Psoas muscle (tissue), 8 donors: Measurements from ENCODE around the gene ZDHHC11. TPM values are rescaled to one million over a fixed set of nuclear protein-coding genes. Genes with fewer than 3 reads are reported as not detected.
"Not testable (repeated sequence)": the region's sequence is repeated elsewhere in the genome, so short reads cannot be mapped to it uniquely, and the experiment has no call there.

Source experiments
- ATAC-seq, 4 donors: fragments of 200-7000 bp; cut with Tn5 transposase; one replicate each; pipeline ENCODE4 v1.9.1; 2020; ENCODE audit warnings: moderate library complexity in 3 of 4, mild to moderate bottlenecking in 2 of 4
- DNase-seq, 2 donors: peaks; one replicate each; pipeline ENCODE4 v3.0.0-alpha.2; 2020
- H3K27ac ChIP-seq: fragments of 200-600 bp; one replicate; pipeline ENCODE4 v1.8.0; 2022
- H3K27me3 ChIP-seq, 3 donors: fragments of 200-600 bp in 1 of 3; one replicate each; pipeline versions ENCODE4 v1.6.1 to v1.8.0; 2013 to 2022; ENCODE audit warnings: low read length in 2 of 3, mild to moderate bottlenecking in 2 of 3, moderate library complexity in 1 of 3; ENCODE audit not compliant: insufficient read depth in 3 of 3
- H3K36me3 ChIP-seq, 2 donors: fragments of 200-600 bp in 1 of 2; one replicate each; pipeline versions ENCODE4 v1.6.1 to v1.8.0; 2013 to 2022; ENCODE audit warnings: low read depth in 1 of 2, mild to moderate bottlenecking in 1 of 2, moderate library complexity in 1 of 2; ENCODE audit not compliant: insufficient read depth in 1 of 2
- H3K4me1 ChIP-seq: fragments of 200-600 bp; one replicate; pipeline ENCODE4 v1.8.0; 2022
- H3K4me3 ChIP-seq: fragments of 200-600 bp; one replicate; pipeline ENCODE4 v1.8.0; 2022; ENCODE audit warnings: mild to moderate bottlenecking
- H3K9me3 ChIP-seq: fragments of 200-600 bp; one replicate; pipeline ENCODE4 v1.8.0; 2022
- WGBS, 3 donors: extraction: QIAGEN DNeasy Blood & Tissue Kit; methylation state at CpG; one replicate each; pipeline versions ENCODE4 v1.1.6 to v1.1.7; 2013; 5-methylcytosine and 5-hydroxymethylcytosine counted together
- intact Hi-C, 2 donors: fragments of 100-400 bp; cut with DNase I; formaldehyde crosslinking; loops; one replicate each; pipeline versions ENCODE4 v1.11.0 to v1.14.2; 2022
- polyA plus RNA-seq, 3 donors: library from polyadenylated mRNA; stranded (reverse); fragments of 200-250 nt; gene quantifications; one replicate each; pipeline ENCODE4 v1.2.3, GENCODE V29; 2013
- total RNA-seq, 4 donors: library from RNA; stranded (reverse); fragmentation: NEBNext Ultra II Directional in 2 of 4; extraction: Animal tissue kit (Norgen Biotek cat#: 25700) in 2 of 4; gene quantifications; one replicate each; pipeline versions ENCODE4 v1.2.1 to v1.2.4, GENCODE V29; 2021 to 2023
- TF ChIP-seq, protein P1 (sequence below): fragments of 200-600 bp; IDR thresholded peaks from one replicate; pipeline ENCODE4 v1.8.0; 2022; ENCODE audit warnings: antibody characterized with exemption
- donor health status: healthy with polysubstance abuse.
- donor health status: DM: no; HTN: no; CAD: no; lungs with moderate emphysema.
- donor health status: Bipolar disorder and iron deficiency.
- donor health status: healthy.
- donor health status: DM: yes; HTN: yes; CAD: no.
- donor health status: DM: no; HTN: no; CAD: no.
- donor health status: DM: no; HTN: no; CAD: no.
- donor health status: DM: yes; HTN: yes; CAD: no.

The ZDHHC11 gene
- total and polyA plus RNA-seq, 7 donors, result 0.44 to 9.4 (median 1.8) TPM

DNA sequence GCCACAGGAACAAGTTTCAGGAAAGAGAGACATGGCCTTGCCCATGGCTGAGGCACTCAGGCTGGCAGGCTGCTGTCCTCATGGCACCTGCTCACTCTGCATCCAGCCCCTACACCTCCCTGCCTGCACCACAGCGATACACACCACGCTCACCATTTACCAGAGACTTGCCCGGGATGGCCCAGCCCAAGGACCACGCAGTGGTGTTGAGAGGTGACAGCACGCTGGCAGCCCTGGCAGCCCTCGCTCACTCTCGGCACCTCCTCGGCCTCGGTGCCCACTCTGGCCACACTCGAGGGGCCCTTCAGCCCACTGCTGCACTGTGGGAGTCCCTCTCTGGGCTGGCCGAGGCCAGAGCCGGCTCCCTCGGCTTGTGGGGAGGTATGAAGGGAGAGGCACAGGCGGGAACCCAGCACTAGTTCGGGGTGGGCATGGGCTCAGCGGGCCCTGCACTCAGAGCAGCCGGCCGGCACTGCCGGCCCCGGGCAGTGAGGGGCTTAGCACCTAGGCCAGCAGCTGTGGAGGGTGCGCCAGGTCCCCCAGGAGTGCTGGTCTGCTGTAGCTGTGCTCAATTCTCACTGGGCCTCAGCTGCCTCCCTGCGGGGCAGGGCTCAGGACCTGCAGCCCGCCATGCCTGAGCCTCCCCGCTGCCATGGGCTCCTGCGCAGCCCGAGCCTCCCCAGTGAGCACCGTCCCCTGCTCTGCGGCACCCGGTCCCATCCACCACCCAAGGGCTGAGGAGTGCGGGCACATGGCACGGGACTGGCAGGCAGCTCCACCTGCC is 86.6 kb downstream of the ZDHHC11 start:
- 94 to 96% (median 95%) methylated on average over 29 to 31 of the region's 31 CpGs for WGBS, 3 donors

DNA sequence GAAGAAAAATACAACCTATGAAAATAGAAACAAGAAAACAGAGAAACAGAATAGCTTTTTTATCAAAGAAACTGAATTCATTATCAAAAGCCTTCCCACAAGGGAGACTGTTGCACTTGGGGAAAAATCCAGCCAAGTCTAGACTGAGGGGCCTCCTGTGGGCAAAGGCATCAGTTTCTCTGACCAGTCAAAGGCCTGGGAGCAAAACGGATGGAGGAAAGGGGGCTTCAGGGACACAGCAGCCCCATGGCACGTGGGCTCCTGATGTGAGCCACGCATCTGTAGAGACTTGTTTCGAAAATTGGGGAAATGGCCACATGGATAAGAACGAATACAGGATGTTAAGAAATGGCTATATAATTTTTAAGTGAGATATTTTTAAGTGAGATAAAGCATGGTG is 87.4 kb downstream of the ZDHHC11 start:
- no peaks in the 10 kb centered on the region for H3K9me3 ChIP-seq
- H3K36me3 ChIP-seq, result peaks cover 0 to 26% of the 10 kb centered on the region in 2 donors
- TF ChIP-seq, protein P1, sequence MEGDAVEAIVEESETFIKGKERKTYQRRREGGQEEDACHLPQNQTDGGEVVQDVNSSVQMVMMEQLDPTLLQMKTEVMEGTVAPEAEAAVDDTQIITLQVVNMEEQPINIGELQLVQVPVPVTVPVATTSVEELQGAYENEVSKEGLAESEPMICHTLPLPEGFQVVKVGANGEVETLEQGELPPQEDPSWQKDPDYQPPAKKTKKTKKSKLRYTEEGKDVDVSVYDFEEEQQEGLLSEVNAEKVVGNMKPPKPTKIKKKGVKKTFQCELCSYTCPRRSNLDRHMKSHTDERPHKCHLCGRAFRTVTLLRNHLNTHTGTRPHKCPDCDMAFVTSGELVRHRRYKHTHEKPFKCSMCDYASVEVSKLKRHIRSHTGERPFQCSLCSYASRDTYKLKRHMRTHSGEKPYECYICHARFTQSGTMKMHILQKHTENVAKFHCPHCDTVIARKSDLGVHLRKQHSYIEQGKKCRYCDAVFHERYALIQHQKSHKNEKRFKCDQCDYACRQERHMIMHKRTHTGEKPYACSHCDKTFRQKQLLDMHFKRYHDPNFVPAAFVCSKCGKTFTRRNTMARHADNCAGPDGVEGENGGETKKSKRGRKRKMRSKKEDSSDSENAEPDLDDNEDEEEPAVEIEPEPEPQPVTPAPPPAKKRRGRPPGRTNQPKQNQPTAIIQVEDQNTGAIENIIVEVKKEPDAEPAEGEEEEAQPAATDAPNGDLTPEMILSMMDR, result no peak
- ATAC-seq (no peak), DNase-seq (no peak)
- no peak overlapping the region for H3K27ac ChIP-seq
- intact Hi-C loops, result loop anchor here in 1 of 2 donors (10.0 kb wide), 1 partner anchor 81 kb away; no protein-coding TSS in a partner anchor
- H3K4me1 ChIP-seq, result peaks cover 12% of the 10 kb centered on the region
- H3K4me3 ChIP-seq, result no peak overlapping the region
- 83 to 90% (median 85%) methylated on average over 5 of the region's 5 CpGs for WGBS, 3 donors
- H3K27me3 ChIP-seq, result no peaks in the 10 kb centered on the region

More for the DNA sequence above, 86.6 kb downstream of the ZDHHC11 start:
- H3K36me3 ChIP-seq, result peaks cover 0 to 26% of the 10 kb centered on the region in 2 donors
- TF ChIP-seq, protein P1, result no peak
- ATAC-seq (no peak), DNase-seq (peak in 1 of 2 donors; percentile 36)
- H3K4me3 ChIP-seq, result no peak overlapping the region
- intact Hi-C loops, result loop anchor here in 1 of 2 donors (10.0 kb wide), 1 partner anchor 81 kb away; no protein-coding TSS in a partner anchor
- peaks cover 4% of the 10 kb centered on the region for H3K4me1 ChIP-seq
- H3K27ac ChIP-seq, result no peak overlapping the region
- no peaks in the 10 kb centered on the region for H3K9me3 ChIP-seq
- no peaks in the 10 kb centered on the region for H3K27me3 ChIP-seq

DNA sequence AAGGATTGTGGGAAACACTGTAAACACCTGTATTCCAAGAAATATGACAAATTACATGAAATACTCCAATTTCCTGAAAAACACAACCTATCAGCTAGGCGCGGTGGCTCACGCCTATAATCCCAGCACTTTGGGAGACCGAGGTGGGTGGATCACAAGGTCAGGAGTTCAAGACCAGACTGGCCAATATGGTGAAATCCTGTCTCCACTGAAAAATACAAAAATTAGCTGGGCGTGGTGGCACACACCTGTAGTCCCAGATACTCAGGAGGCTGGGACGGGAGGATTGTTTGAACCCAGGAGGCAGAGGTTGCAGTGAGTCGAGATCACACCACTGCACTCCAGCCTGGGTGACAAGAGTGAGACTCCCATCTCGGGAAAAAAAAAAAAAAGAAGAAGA is 87.8 kb downstream of the ZDHHC11 start:
- not testable (repeated sequence) for H3K4me3 ChIP-seq, H3K27me3 ChIP-seq, H3K27ac ChIP-seq, DNase-seq, H3K9me3 ChIP-seq, ATAC-seq
- 93 to 94% (median 94%) methylated on average over 8 of the region's 8 CpGs for WGBS, 3 donors
- Histone ChIP-seq H3K36me3 (peaks cover 0 to 26% of the 10 kb centered on the region in 2 donors), H3K4me1 (peaks cover 16% of the 10 kb centered on the region)
- intact Hi-C loops, result loop anchor here in 1 of 2 donors (10.0 kb wide), 1 partner anchor 82 kb away; no protein-coding TSS in a partner anchor

DNA sequence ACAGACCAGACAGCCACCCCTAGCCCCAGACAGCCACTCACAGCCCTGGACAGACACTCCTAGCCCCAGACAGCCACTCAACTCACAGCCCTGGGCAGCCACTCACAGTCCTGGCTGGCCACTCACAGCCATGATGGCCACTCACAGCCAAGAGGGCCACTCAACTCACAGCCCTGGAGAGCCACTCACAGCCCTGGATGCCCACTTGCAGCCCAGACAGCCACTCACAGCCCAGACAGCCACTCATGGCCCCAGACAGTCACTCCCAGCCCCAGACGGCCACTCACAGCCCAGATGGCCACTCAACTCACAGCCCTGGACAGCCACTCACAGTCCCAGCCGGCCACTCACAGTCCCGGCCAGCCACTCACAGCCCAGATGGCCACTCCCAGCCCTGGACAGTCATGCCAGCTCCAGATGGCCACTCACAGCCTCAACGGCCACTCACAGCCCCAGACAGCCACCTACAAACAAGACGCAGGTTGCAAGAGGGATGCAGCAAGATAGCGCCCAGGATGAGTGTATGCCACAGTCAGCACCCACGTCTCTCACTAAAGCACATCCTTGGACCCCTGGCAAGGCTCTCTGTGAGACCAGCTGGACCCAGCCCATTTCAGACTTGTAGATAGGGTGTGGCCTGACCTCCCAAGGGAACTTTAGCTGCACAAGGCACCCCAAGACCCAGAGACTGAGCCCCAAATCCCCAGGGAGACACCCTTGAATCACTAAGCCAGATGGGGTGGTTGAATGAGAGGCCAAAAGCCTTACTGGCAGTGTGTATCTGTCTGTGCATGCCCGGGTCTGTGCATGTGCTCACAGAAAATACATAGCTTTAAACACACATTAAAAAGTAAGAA is 88.7 kb downstream of the ZDHHC11 start:
- H3K4me3 ChIP-seq, result no peak overlapping the region
- peaks cover 0 to 26% of the 10 kb centered on the region in 2 donors for H3K36me3 ChIP-seq
- H3K27me3 ChIP-seq, result no peaks in the 10 kb centered on the region
- intact Hi-C loops, result loop anchor here in 1 of 2 donors (10.0 kb wide), 1 partner anchor 83 kb away; no protein-coding TSS in a partner anchor
- H3K9me3 ChIP-seq, result no peaks in the 10 kb centered on the region
- 69 to 86% (median 84%) methylated on average over 8 of the region's 8 CpGs for WGBS, 3 donors
- ATAC-seq, result no peak
- H3K27ac ChIP-seq, result no peak overlapping the region
- peaks cover 25% of the 10 kb centered on the region for H3K4me1 ChIP-seq
- TF ChIP-seq, protein P1, result no peak
- DNase-seq, result peak in 1 of 2 donors; percentile 48
